ENCODE data around the gene PLEKHA7.
A peak's percentile ranks its signal among the peaks of the same experiment; 100 is the strongest.

Gene PLEKHA7

DNA sequence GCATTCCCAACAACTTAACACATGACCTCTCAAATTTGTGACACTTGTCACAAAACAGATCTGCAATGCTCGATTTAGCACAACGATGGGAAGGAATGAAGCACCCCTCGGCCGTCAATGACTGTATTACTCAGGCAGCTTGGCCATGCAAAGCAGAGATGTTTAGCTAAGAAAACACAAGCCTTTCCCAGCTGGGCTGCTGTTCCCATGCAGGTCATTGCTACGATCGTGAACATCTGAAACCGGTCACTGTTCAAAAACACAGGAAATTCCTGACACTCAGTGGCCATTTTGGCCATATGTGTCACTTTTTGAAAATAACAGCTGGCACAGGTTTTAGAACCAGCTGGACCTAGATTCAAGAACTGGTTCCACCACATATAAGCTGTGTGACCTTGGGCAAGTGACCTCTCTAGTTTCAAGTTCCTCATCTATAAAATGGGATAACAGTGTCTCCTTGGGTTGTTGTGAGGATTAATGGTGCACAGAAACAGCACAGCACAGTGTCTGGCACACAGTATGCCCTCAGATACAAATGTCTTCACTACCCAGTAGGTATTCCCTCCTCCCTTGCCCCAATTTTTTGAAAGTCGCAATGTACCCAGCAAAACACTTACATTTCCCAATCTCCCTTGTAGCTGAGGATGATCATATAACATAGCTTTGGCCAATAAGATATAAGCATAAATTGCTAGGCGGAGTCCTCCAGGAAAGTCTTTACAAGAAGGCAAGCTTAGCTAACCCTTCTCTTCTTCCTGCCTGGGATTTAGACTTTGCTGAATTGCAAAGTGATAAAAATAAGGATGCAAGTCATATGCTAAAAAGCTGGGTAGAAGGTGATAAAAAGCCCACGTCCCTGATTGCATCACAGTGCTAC is 182.7 kb downstream of the PLEKHA7 start:
- DNase-seq: no peak

- no peak for DNase-seq
Observed at GRCh38 chr11:16827139-16827538, 187.1 kb downstream of the PLEKHA7 start.

GRCh38 chr11:16825968-16826367 is 188.2 kb downstream of the PLEKHA7 start:
- no peak for DNase-seq

- no peak for DNase-seq
Observed at GRCh38 chr11:16825101-16825500, 189.1 kb downstream of the PLEKHA7 start.

DNA sequence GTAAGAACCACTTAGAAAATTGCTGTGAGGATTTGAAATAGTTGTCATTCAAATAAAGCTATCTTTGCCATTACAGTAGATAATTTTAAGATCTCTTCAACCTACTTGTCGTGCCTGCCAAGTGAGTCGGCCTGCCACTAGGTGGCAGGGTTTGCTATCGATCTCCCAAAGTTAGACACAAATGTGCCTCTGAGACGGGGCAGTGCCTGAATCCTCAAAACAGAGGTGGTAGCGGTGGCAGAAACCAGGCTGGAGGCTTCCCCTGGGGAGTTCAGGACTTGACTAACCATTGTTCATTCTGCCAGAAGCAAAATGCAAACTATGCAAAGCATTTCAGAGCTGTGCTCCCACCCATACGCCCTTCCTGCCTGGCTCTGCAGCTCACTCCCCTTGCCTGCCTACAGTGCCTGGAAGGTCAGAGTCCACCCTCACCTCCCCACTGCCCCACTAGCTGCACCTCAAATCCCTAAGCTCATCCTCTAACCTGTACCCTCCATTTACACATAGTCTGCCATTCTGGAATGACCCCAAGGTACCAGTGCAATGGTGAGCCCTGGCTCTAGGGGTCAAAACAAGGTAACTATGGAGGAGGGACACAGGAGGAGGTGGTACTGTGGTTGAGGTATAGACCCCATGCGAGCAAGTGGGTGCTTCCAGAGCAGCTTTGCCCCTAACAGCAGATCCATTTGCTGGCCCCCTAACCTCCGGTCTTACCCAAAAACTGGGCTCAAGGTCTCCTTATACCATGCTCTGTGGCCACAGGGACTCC is 193.7 kb downstream of the PLEKHA7 start:
- DNase-seq: peak; percentile 74

DNA sequence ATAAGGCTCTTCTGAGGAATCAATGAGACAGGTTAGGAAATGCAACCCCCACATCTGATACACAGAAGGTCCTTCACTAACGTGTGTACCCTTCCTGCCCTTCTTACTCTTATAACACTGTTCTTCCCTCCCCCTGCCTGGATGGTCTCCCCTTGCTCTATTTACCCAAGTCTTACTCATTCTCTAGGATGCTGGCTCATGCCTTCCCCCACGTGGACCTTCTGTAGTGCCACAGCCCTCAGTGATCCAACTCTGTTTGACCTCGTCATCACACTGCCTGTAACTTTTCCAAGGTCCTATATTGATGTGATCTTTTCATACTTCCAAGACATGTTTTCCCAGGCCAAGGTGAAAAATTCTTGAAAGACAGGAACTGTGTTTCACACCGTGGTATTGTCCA is 195.9 kb downstream of the PLEKHA7 start:
- DNase-seq: no peak

DNA sequence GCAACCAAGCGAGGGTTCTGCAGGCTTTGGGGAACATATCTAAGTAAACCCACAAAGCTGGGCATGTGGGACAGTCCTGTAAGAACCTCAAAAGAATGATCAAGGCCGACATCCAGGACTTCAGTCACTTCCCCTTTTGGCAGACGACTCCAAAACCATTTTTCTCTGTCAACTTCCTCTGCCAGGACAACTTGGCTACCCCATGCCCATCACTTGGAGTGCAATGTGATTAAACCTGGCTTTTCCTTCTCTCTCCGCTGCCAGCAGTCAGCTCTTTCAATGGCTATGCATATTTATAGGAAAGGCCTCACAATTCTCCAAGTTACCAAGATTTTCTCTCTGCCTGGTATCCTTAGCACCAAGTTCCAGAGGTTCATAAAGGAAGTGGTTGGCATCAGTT is 196.9 kb downstream of the PLEKHA7 start:
- no peak for DNase-seq

DNA sequence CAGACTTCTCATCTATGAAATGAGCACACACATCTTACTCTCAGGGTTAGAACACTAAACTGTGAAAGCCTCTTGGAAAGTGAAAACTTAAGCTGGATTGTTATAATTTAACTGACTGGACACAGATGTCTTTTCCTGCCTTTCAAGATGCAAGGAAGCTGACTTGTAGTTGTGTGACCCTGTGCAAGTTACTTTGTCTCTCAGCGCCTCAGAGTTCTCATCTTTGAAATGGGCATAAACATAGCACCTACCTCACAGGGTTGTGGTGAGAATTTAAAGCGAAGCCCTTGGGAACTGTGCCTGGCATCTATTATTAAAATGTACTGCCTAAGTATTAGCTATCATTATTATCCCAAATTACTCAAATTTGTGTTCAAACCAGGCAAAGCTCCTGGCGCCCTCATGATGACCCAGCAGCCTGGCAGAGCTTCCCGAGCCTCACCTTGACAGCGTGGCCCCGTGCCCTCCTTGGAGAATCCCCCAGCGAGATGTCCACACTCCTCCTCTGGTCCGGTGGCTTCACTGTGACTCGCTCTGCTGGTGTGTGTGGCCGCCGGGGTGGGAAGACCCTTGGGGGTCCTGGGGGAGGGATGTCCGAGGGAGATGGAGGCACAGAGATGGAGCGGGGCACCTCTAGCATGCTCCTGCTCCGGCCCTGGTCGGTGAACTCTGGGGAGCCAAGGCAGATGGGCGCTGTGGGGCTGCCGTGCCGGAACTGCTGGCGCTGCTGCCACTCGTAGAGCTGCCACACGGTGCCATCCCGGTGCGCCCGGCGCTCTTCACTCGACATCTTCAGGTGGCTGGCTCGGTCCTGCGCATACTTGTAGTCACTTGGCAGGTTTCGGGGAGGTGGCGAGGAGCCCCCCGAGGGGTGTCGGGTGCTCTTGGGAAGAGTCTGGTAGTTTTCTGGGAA is 197.6 kb downstream of the PLEKHA7 start:
- DNase-seq: no peak

- peak; percentile 71 for DNase-seq
Observed at GRCh38 chr11:16815047-16815767, 199.0 kb downstream of the PLEKHA7 start.

DNA sequence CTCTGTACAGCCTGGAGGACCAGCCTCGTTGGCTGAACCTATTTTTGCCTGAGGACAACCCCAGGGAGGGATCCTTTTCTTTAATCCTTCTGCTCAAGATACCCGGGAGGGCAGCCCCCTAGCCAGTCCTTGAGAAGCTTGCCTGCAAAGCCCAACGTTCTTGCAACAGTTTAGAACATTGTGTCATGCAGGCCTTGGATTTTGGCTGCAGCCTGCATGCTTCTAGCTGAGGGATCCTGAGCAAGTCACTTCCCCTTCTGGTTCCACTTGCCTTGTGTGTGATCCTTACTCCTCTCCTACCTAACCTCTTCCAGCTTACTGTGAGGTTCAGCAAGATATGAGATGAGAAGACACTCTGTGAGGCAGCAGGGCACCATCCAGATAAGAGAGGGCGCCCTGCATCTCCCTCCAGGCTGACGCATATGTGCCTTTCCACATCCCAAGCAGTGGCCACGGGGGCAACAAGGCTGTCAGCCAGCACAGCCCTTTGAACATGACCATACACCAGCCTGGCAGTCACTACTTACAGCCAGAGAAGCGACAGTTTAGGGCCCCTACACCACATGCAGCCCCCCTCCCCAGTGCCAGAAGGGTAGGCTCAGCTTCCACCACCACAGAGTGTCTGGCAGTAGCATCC is 199.7 kb downstream of the PLEKHA7 start:
- DNase-seq: no peak

GRCh38 chr11:16813126-16813525 is 201.1 kb downstream of the PLEKHA7 start:
- no peak for DNase-seq

GRCh38 chr11:16812274-16812673 is 201.9 kb downstream of the PLEKHA7 start:
- DNase-seq: no peak

DNA sequence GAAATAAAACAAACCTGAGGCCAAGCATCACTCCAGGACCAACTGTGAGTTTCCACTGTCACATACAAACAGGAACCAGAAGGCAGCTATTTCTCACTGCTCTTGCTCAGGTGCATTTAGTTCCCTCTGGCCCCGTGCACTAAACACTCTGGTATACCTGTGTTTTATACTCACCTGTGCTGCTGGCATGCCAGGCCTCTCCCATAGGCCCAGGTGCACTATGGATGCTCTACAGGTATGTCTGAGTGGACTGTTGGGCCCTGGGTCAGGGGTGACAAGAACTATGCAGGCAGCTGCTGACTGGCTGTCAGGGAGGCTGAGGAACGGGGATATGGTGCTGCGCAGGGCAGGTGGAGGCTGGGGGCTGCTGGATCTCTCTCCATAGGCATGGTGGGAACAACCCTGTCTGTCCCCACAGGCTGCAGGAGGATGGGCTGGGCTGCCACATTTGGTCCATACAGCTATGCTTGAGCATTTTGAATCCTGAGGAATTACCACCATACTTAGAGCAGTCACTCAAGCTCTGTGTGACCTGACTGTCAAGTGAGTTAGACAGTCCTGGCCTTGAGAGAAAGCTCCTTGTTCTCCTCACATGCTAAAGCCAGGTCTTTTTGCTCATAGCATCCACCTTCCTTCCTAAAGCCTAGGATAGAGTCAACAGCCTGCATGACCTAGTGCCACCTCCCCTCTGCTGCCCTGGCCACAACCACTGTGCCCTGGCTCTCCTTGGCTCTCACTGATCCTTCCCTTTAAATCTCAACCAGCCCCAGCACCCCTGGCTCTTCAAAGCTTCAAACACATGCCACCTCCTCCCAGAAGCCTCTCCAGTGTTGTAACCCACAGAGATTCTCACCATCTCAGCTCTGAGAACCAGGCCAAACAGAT is 202.8 kb downstream of the PLEKHA7 start:
- no peak for DNase-seq

GRCh38 chr11:16809886-16810668 is 204.1 kb downstream of the PLEKHA7 start:
- DNase-seq: no peak

- DNase-seq: no peak
Observed at GRCh38 chr11:16807306-16807705, 206.9 kb downstream of the PLEKHA7 start.

DNA sequence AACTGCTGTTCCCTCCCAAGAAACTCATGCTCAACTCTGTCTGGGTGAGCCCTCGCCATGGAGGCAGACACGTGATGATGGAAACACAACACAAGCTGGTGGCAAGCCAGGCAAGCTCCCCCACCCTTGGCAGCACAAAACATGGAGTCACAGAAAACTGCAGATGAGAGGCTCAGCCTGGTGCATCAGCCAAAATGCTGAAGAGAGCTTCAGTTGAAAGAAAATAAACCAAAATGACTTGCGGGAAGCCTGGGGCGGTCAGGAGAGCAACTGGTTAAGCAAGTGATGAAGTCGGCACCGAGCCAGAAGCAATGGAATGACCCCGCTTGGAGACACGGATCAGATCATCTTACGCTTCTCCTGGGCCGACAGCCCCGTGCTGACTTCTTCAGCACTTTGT is 207.4 kb downstream of the PLEKHA7 start:
- no peak for DNase-seq

- no peak for DNase-seq
Observed at GRCh38 chr11:16805938-16806337, 208.3 kb downstream of the PLEKHA7 start.

DNA sequence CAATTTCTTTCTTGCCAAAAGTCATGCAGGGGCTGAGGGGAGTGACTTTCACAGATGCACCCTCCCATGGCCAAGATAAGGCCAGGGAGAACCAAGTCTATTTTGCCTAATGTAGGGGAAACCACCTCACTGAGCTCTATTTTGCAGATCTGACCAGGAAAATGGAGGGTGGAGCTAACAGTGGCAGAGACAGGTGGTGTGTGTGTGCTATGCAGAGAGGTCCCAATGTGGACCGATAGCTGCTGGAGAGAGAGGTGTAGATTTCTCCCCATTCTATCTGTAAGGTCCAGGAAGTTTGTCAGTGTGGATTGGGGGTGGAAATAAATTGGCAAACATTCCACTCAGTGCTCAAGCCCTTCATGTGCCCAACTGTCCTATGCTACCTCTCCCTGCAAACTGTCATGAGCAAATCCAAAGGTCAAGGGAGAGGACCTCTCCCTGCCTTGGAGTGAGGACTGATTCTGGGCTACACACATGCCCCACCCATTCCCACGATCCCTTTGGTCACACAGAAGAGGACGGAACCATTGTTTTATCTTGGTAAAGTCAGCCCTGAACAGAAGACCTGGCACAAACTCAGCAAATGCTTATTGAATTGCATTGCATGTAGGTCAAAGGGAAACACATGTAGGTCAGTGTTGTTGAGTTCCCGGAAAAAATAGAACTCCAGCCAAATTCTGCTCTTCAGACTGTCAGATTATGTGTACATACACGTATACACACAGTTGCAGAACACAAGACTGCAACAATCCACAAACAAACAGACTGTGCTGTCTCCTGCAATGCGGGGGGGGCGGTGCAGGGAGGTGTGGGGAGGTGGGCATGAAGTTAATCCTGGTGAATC is 209.9 kb downstream of the PLEKHA7 start:
- no peak for DNase-seq
